ENCODE measurements around the gene SMOC2.

The SMOC2 gene

GRCh38 chr6:168578036-168578435 is 137.1 kb downstream of the SMOC2 start:
- H4K8ac ChIP-seq (ENCODE audit: low read depth, low read length) = no peak overlapping the region
- no peak overlapping the region for H3K18ac ChIP-seq (ENCODE audit: low read length)
- H3K36me3 ChIP-seq (ENCODE audit: control insufficient read depth, insufficient read depth, low read length) = no peaks in the 10 kb centered on the region
- no peak overlapping the region for H2BK120ac ChIP-seq (ENCODE audit: low read depth, low read length)
- no peak overlapping the region for H3K4me3 ChIP-seq (ENCODE audit: low read length)
- no peak overlapping the region for H3K4ac ChIP-seq (ENCODE audit: low read depth, low read length)
- no peaks in the 10 kb centered on the region for H3K79me1 ChIP-seq (ENCODE audit: low read length)
- WGBS (ENCODE audit: extremely low coverage, insufficient coverage, low lambda C conversion rate) = no CpG with 5 or more reads among the region's 8 CpGs
- H2BK5ac ChIP-seq (ENCODE audit: low read length) = no peak overlapping the region
- no peaks in the 10 kb centered on the region for H3K27me3 ChIP-seq (ENCODE audit: insufficient read depth, low read length, poor library complexity)
- H3K4me2 ChIP-seq (ENCODE audit: low read length) = no peak overlapping the region
- H3K27ac ChIP-seq (ENCODE audit: low read depth, low read length) = no peak overlapping the region
- no peaks in the 10 kb centered on the region for H3K79me2 ChIP-seq (ENCODE audit: control insufficient read depth, insufficient read depth, low read length)
- no peak overlapping the region for H2AK5ac ChIP-seq (ENCODE audit: low read length)
- no peak overlapping the region for H4K5ac ChIP-seq (ENCODE audit: low read length)
- H3K4me1 ChIP-seq (ENCODE audit: control insufficient read depth, low read depth, low read length) = no peaks in the 10 kb centered on the region
- no peak overlapping the region for H2BK15ac ChIP-seq (replicated peaks; ENCODE audit: low read depth)
- H3K9ac ChIP-seq (ENCODE audit: low read length) = no peak overlapping the region
- DNase-seq = no peak
- H3K56ac ChIP-seq (ENCODE audit: low read length) = no peak overlapping the region
- H3K23ac ChIP-seq (ENCODE audit: low read length) = no peak overlapping the region

GRCh38 chr6:168581236-168581635 is 140.3 kb downstream of the SMOC2 start:
- no peak overlapping the region for H4K5ac ChIP-seq (ENCODE audit: low read length)
- no peak for DNase-seq
- H3K4me2 ChIP-seq (ENCODE audit: low read length) = no peak overlapping the region
- no peak overlapping the region for H3K23ac ChIP-seq (ENCODE audit: low read length)
- H3K36me3 ChIP-seq (ENCODE audit: control insufficient read depth, insufficient read depth, low read length) = no peaks in the 10 kb centered on the region
- H3K9ac ChIP-seq (ENCODE audit: low read length) = no peak overlapping the region
- no CpG with 5 or more reads among the region's 12 CpGs for WGBS (ENCODE audit: extremely low coverage, insufficient coverage, low lambda C conversion rate)
- peaks cover 2% of the 10 kb centered on the region for H3K4me1 ChIP-seq (ENCODE audit: control insufficient read depth, low read depth, low read length)
- no peak overlapping the region for H3K4me3 ChIP-seq (ENCODE audit: low read length)
- no peak overlapping the region for H2BK15ac ChIP-seq (replicated peaks; ENCODE audit: low read depth)
- no peaks in the 10 kb centered on the region for H3K27me3 ChIP-seq (ENCODE audit: insufficient read depth, low read length, poor library complexity)
- H2BK120ac ChIP-seq (ENCODE audit: low read depth, low read length) = no peak overlapping the region
- H3K56ac ChIP-seq (ENCODE audit: low read length) = no peak overlapping the region
- no peak overlapping the region for H3K27ac ChIP-seq (ENCODE audit: low read depth, low read length)
- H4K8ac ChIP-seq (ENCODE audit: low read depth, low read length) = no peak overlapping the region
- H3K79me1 ChIP-seq (ENCODE audit: low read length) = no peaks in the 10 kb centered on the region
- H3K79me2 ChIP-seq (ENCODE audit: control insufficient read depth, insufficient read depth, low read length) = no peaks in the 10 kb centered on the region
- no peak overlapping the region for H2AK5ac ChIP-seq (ENCODE audit: low read length)
- no peak overlapping the region for H3K4ac ChIP-seq (ENCODE audit: low read depth, low read length)
- no peak overlapping the region for H3K18ac ChIP-seq (ENCODE audit: low read length)
- no peak overlapping the region for H2BK5ac ChIP-seq (ENCODE audit: low read length)

- Histone ChIP-seq H3K27me3 (ENCODE audit: insufficient read depth, low read length, poor library complexity) (no peaks in the 10 kb centered on the region), H3K4ac (ENCODE audit: low read depth, low read length) (no peak overlapping the region), H4K5ac (ENCODE audit: low read length) (no peak overlapping the region), H3K4me2 (ENCODE audit: low read length) (no peak overlapping the region), H3K23ac (ENCODE audit: low read length) (no peak overlapping the region), H3K4me3 (ENCODE audit: low read length) (no peak overlapping the region), H3K56ac (ENCODE audit: low read length) (no peak overlapping the region), H2AK5ac (ENCODE audit: low read length) (no peak overlapping the region), H3K27ac (ENCODE audit: low read depth, low read length) (no peak overlapping the region), H3K9ac (ENCODE audit: low read length) (no peak overlapping the region), H3K36me3 (ENCODE audit: control insufficient read depth, insufficient read depth, low read length) (no peaks in the 10 kb centered on the region), H4K8ac (ENCODE audit: low read depth, low read length) (no peak overlapping the region), H2BK120ac (ENCODE audit: low read depth, low read length) (no peak overlapping the region), H3K79me2 (ENCODE audit: control insufficient read depth, insufficient read depth, low read length) (no peaks in the 10 kb centered on the region), H3K18ac (ENCODE audit: low read length) (no peak overlapping the region), H2BK5ac (ENCODE audit: low read length) (no peak overlapping the region), H3K79me1 (ENCODE audit: low read length) (no peaks in the 10 kb centered on the region), H3K4me1 (ENCODE audit: control insufficient read depth, low read depth, low read length) (peaks cover 2% of the 10 kb centered on the region), H2BK15ac (replicated peaks; ENCODE audit: low read depth) (no peak overlapping the region)
- no peak for DNase-seq
- WGBS (ENCODE audit: extremely low coverage, insufficient coverage, low lambda C conversion rate) = no CpG with 5 or more reads among the region's 9 CpGs
Measured at GRCh38 chr6:168581706-168582105, 140.7 kb downstream of the SMOC2 start.

GRCh38 chr6:168582571-168582981 is 141.6 kb downstream of the SMOC2 start:
- no peak overlapping the region for H2BK15ac ChIP-seq (replicated peaks; ENCODE audit: low read depth)
- H2BK5ac ChIP-seq (ENCODE audit: low read length) = no peak overlapping the region
- no peak overlapping the region for H3K4me3 ChIP-seq (ENCODE audit: low read length)
- peaks cover 2% of the 10 kb centered on the region for H3K4me1 ChIP-seq (ENCODE audit: control insufficient read depth, low read depth, low read length)
- no peak overlapping the region for H3K18ac ChIP-seq (ENCODE audit: low read length)
- no peak overlapping the region for H2BK120ac ChIP-seq (ENCODE audit: low read depth, low read length)
- no peak overlapping the region for H3K9ac ChIP-seq (ENCODE audit: low read length)
- no peak overlapping the region for H3K4ac ChIP-seq (ENCODE audit: low read depth, low read length)
- H3K36me3 ChIP-seq (ENCODE audit: control insufficient read depth, insufficient read depth, low read length) = no peaks in the 10 kb centered on the region
- H3K23ac ChIP-seq (ENCODE audit: low read length) = no peak overlapping the region
- H3K4me2 ChIP-seq (ENCODE audit: low read length) = no peak overlapping the region
- no peaks in the 10 kb centered on the region for H3K27me3 ChIP-seq (ENCODE audit: insufficient read depth, low read length, poor library complexity)
- H3K79me2 ChIP-seq (ENCODE audit: control insufficient read depth, insufficient read depth, low read length) = no peaks in the 10 kb centered on the region
- WGBS (ENCODE audit: extremely low coverage, insufficient coverage, low lambda C conversion rate) = no CpG with 5 or more reads among the region's 21 CpGs
- no peak overlapping the region for H2AK5ac ChIP-seq (ENCODE audit: low read length)
- no peak for DNase-seq
- H4K5ac ChIP-seq (ENCODE audit: low read length) = no peak overlapping the region
- no peak overlapping the region for H4K8ac ChIP-seq (ENCODE audit: low read depth, low read length)
- H3K27ac ChIP-seq (ENCODE audit: low read depth, low read length) = no peak overlapping the region
- no peak overlapping the region for H3K56ac ChIP-seq (ENCODE audit: low read length)
- H3K79me1 ChIP-seq (ENCODE audit: low read length) = no peaks in the 10 kb centered on the region

- no CpG with 5 or more reads among the region's 6 CpGs for WGBS (ENCODE audit: extremely low coverage, insufficient coverage, low lambda C conversion rate)
- Histone ChIP-seq H4K8ac (ENCODE audit: low read depth, low read length) (no peak overlapping the region), H3K56ac (ENCODE audit: low read length) (no peak overlapping the region), H3K9ac (ENCODE audit: low read length) (no peak overlapping the region), H2BK120ac (ENCODE audit: low read depth, low read length) (no peak overlapping the region), H3K4ac (ENCODE audit: low read depth, low read length) (no peak overlapping the region), H3K23ac (ENCODE audit: low read length) (no peak overlapping the region), H3K27me3 (ENCODE audit: insufficient read depth, low read length, poor library complexity) (no peaks in the 10 kb centered on the region), H3K79me2 (ENCODE audit: control insufficient read depth, insufficient read depth, low read length) (no peaks in the 10 kb centered on the region), H2BK5ac (ENCODE audit: low read length) (no peak overlapping the region), H2AK5ac (ENCODE audit: low read length) (no peak overlapping the region), H2BK15ac (replicated peaks; ENCODE audit: low read depth) (no peak overlapping the region), H3K27ac (ENCODE audit: low read depth, low read length) (no peak overlapping the region), H3K18ac (ENCODE audit: low read length) (no peak overlapping the region), H3K79me1 (ENCODE audit: low read length) (no peaks in the 10 kb centered on the region), H3K36me3 (ENCODE audit: control insufficient read depth, insufficient read depth, low read length) (no peaks in the 10 kb centered on the region), H3K4me3 (ENCODE audit: low read length) (no peak overlapping the region), H3K4me2 (ENCODE audit: low read length) (no peak overlapping the region), H3K4me1 (ENCODE audit: control insufficient read depth, low read depth, low read length) (peaks cover 2% of the 10 kb centered on the region), H4K5ac (ENCODE audit: low read length) (no peak overlapping the region)
- no peak for DNase-seq
Measured at GRCh38 chr6:168583126-168583525, 142.1 kb downstream of the SMOC2 start.

GRCh38 chr6:168583821-168584220 is 142.8 kb downstream of the SMOC2 start:
- no peaks in the 10 kb centered on the region for H3K79me1 ChIP-seq (ENCODE audit: low read length)

More at GRCh38 chr6:168583821-168584220, 142.8 kb downstream of the SMOC2 start:
- no peak overlapping the region for H3K4me2 ChIP-seq (ENCODE audit: low read length)
- H2BK5ac ChIP-seq (ENCODE audit: low read length) = no peak overlapping the region
- H3K56ac ChIP-seq (ENCODE audit: low read length) = no peak overlapping the region
- no peak overlapping the region for H3K18ac ChIP-seq (ENCODE audit: low read length)
- no peak overlapping the region for H3K23ac ChIP-seq (ENCODE audit: low read length)
- H3K79me2 ChIP-seq (ENCODE audit: control insufficient read depth, insufficient read depth, low read length) = no peaks in the 10 kb centered on the region
- WGBS (ENCODE audit: extremely low coverage, insufficient coverage, low lambda C conversion rate) = no CpG with 5 or more reads among the region's 9 CpGs
- no peak overlapping the region for H3K9ac ChIP-seq (ENCODE audit: low read length)
- H3K27ac ChIP-seq (ENCODE audit: low read depth, low read length) = no peak overlapping the region
- no peak overlapping the region for H4K5ac ChIP-seq (ENCODE audit: low read length)
- no peaks in the 10 kb centered on the region for H3K27me3 ChIP-seq (ENCODE audit: insufficient read depth, low read length, poor library complexity)
- peaks cover 2% of the 10 kb centered on the region for H3K4me1 ChIP-seq (ENCODE audit: control insufficient read depth, low read depth, low read length)
- H4K8ac ChIP-seq (ENCODE audit: low read depth, low read length) = no peak overlapping the region
- H3K4me3 ChIP-seq (ENCODE audit: low read length) = no peak overlapping the region
- no peak overlapping the region for H2BK120ac ChIP-seq (ENCODE audit: low read depth, low read length)
- no peaks in the 10 kb centered on the region for H3K36me3 ChIP-seq (ENCODE audit: control insufficient read depth, insufficient read depth, low read length)
- DNase-seq = no peak
- no peak overlapping the region for H2BK15ac ChIP-seq (replicated peaks; ENCODE audit: low read depth)
- H3K4ac ChIP-seq (ENCODE audit: low read depth, low read length) = no peak overlapping the region
- H2AK5ac ChIP-seq (ENCODE audit: low read length) = no peak overlapping the region

Measured in mesendoderm (in vitro differentiated cells).